GM20000 (cell line): ENCODE data around the gene DNAH17.

Experiments
- DNase-seq: peaks from one replicate; pipeline ENCODE4 v3.0.0; 2012; ENCODE audit warnings: low spot score
- CTCF ChIP-seq: IDR thresholded peaks from 2 replicates; pipeline ENCODE4 v1.5.1; 2012; ENCODE audit warnings: mild to moderate bottlenecking, control low read depth; ENCODE audit errors: extremely low read depth, missing control alignments

DNAH17 gene

DNA sequence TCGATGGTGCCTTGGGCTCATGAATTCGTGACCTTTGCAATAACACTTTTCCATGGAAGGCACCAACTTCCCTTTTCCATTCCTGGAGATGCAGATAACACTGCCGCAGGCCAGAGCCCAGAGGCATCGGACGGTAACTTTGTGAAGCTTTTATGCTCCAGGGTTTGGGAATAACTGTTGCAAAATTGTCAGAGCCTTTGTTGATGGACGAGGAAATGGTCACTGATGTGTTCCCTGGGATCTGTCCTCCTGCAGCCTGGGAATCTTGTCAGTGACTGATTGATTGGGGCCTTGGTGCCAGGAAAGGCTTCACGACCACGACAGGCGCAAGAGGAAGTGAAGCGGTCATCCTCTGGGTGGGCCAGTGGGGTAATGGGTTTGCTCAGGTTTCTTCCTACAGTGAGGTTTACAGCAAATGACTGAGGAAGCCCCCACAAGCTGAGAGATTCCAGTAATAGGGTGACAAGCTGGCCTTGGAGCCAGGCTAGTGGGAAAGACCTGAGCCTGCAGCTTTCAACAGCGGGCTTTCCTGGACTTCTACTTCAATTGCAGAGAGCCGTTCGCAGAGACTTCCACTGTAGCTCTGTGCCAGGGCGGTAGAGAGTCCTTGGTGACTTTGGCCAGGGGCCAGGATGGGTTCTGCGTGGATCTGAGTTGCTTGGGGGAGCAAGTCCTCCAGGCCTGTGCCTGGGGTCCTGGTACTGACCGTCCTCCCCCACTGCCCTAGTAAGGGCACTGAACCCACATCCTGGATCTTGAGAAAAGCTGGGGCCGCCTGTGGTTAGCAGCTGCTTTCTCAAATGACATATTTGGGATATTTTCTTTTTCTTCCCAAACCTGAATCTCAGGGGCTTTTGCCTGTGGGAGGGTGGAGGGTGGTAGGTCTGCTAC, 161.1 kb downstream of the DNAH17 start:
- DNase-seq = no peak
- no peak for TF ChIP-seq CTCF

GRCh38 chr17:78414178-78415162, 162.7 kb downstream of the DNAH17 start:
- TF ChIP-seq CTCF = no peak
- DNase-seq = no peak

DNA sequence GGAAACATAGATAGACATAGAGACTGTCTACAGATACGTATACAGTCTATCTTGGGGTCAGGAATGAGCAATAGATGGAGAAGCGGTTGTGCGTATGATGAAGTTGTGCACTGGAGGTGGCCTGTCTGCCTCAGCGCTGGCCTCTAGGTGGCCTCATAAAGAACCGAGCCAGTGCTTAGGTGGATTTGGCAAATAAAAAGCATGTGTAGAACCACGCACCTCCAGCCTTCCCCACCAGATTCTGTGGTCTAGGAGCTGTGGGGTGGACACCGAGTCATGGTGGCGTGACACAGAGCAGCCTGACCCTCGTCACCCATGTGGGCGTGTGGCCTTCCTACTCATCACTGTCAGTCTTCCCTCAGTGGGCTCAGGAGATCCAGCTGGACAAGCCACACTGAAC, 164.8 kb downstream of the DNAH17 start:
- no peak for DNase-seq
- peak; percentile 25 for TF ChIP-seq CTCF

DNA sequence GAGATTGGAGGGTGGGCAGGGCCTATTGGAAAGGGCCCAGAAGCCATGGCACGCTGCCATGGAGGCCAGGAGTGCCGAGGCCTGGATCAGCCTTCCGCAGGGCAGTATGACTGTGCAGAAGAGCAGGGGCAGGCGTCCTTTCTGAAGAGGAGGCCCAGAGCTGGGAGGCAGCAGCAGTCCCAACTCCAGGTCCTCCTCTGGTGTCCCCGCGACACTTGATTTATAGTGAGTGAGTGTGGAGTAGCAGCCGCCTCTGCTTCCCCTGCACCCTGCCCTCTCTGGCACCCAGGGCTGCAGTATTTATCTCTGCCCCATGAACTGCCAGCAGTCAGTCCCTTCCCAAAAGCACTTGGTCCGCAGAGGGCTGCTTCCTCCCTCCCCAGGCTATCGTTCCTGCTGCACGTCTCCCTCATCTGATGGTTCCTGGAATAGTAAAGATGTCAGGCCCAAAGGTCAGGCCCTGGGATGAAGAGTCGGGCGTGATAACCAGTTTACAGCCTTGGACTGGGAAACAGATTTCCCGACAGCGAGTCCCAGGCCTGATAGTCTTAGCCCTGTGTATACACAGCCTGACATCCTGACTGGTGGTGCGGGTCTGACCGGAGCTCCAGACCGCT, 165.8 kb downstream of the DNAH17 start:
- no peak for DNase-seq
- no peak for TF ChIP-seq CTCF

- TF ChIP-seq CTCF = no peak
- DNase-seq = no peak
Measured at GRCh38 chr17:78409191-78409928, 167.8 kb downstream of the DNAH17 start.

GRCh38 chr17:78408476-78409050, 168.6 kb downstream of the DNAH17 start:
- no peak for TF ChIP-seq CTCF

More at GRCh38 chr17:78408476-78409050, 168.6 kb downstream of the DNAH17 start:
- no peak for DNase-seq
